ENCODE data around the gene LTBR. TPM values are rescaled to one million over a fixed set of nuclear protein-coding genes. Genes with fewer than 3 reads are reported as not detected.

The LTBR gene
- total RNA-seq, 1 experiment from 2014 or later = 165 TPM

DNA sequence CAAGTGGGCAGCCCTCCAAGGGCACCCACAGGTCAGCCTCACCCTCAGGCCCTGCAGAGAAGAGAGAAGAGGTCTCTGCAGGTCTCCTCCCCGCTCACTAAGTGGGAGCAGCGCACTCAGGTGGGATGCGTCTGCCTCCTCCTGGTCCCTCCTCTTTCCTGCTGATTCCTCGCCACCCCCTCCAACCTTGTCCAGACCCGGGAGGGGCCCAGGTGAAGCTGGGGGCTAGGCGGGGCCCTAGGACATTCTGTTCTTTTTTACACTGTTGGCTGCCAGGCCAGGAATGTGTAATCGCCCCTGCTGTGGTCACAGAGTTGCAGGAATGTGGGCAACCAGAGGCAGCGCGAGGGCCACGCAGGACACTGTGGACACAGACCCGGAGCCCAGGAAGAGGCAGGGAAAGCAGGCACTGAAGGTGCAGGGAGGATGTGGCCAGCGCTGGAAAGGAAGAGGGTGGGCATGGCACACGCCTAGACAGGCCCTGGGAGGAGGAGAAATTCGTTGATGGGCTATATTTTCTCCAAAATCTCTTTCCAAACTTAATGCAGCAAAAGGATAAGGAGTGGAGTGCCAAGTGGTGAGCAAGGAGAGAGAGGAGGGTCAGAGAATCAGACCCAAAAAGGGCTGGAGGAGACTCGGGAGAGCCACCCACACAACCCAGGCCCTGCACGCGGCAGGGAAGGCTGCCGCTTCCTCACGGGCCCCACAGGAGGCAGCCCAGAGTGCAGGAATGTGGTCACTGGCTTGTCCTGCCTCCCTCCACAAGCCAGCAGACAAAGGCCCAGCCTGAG lies 7.7 kb upstream of the LTBR start:
- CTCF ChIA-PET = interaction anchor here (0.8 to 1.2 kb wide), 2 partner anchors 40 to 89 kb away, joined by 3 read pairs; no protein-coding TSS in a partner anchor
- peak; percentile 74 for DNase-seq
- TF ChIP-seq CTCF (IDR thresholded peaks at IDR 0.05; ENCODE audit: unreplicated experiment) = peak; percentile 27
- Mint-ChIP-seq H3K9me3 (ENCODE audit: low read depth, unreplicated experiment) (no peaks in the 10 kb centered on the region), H3K27me3 (ENCODE audit: unreplicated experiment) (no peaks in the 10 kb centered on the region), H3K36me3 (ENCODE audit: insufficient read depth, unreplicated experiment) (peaks cover 43% of the 10 kb centered on the region), H3K27ac (ENCODE audit: unreplicated experiment) (peak overlapping the region; percentile 50), H3K4me3 (ENCODE audit: low read depth, unreplicated experiment) (peak overlapping the region; percentile 67), H3K4me1 (ENCODE audit: low read depth, unreplicated experiment) (peaks cover 59% of the 10 kb centered on the region)
- intact Hi-C loops (cut with micrococcal nuclease; ENCODE audit: unreplicated experiment) = loop anchor here (10.0 kb wide), 2 partner anchors 51 to 161 kb away; no protein-coding TSS in a partner anchor
- no TSS peak for BruUV-seq (replicated peaks)

GRCh38 chr12:6376870-6377666 lies 6.9 kb upstream of the LTBR start:
- H3K36me3 Mint-ChIP-seq (ENCODE audit: insufficient read depth, unreplicated experiment) = peaks cover 40% of the 10 kb centered on the region
- peak overlapping the region; percentile 60 for H3K27ac Mint-ChIP-seq (ENCODE audit: unreplicated experiment)
- TF ChIP-seq CTCF (IDR thresholded peaks at IDR 0.05; ENCODE audit: unreplicated experiment) = no peak
- DNase-seq = no peak
- no TSS peak for BruUV-seq (replicated peaks)
- peaks cover 60% of the 10 kb centered on the region for H3K4me1 Mint-ChIP-seq (ENCODE audit: low read depth, unreplicated experiment)
- H3K9me3 Mint-ChIP-seq (ENCODE audit: low read depth, unreplicated experiment) = no peaks in the 10 kb centered on the region
- intact Hi-C loops (cut with micrococcal nuclease; ENCODE audit: unreplicated experiment) = loop anchor here (1.0 to 10.0 kb wide), 3 partner anchors 52 to 162 kb away; no protein-coding TSS in a partner anchor
- H3K4me3 Mint-ChIP-seq (ENCODE audit: low read depth, unreplicated experiment) = peak overlapping the region; percentile 67
- CTCF ChIA-PET = interaction anchor here (0.8 to 1.1 kb wide), 2 partner anchors 22 to 42 kb away, joined by 4 to 5 read pairs; no protein-coding TSS in a partner anchor
- no peaks in the 10 kb centered on the region for H3K27me3 Mint-ChIP-seq (ENCODE audit: unreplicated experiment)

DNA sequence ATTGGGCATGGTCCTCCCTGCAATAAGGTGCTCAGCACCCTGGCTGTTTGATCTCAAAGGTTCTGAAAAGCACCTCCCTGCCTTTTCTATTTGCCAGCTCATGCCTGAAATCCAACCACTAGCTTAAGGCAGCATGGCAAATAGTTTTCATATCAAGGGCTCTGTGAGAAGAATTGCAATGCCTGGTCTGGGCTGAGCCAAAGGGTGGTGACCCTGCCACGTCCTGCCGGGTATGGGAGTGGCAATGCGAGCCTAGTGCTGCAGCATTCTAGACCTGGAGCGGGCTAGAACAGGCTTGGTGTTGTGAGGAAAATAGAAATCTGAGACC lies 6.3 kb upstream of the LTBR start:
- intact Hi-C loops (cut with micrococcal nuclease; ENCODE audit: unreplicated experiment) = loop anchor here (1.0 to 10.0 kb wide), 3 partner anchors 53 to 163 kb away; no protein-coding TSS in a partner anchor
- DNase-seq = peak; percentile 63
- peaks cover 34% of the 10 kb centered on the region for H3K36me3 Mint-ChIP-seq (ENCODE audit: insufficient read depth, unreplicated experiment)
- CTCF ChIA-PET = interaction anchor here (0.8 to 1.1 kb wide), 2 partner anchors 22 to 42 kb away, joined by 4 to 5 read pairs; no protein-coding TSS in a partner anchor
- no TSS peak for BruUV-seq (replicated peaks)
- peaks cover 55% of the 10 kb centered on the region for H3K4me1 Mint-ChIP-seq (ENCODE audit: low read depth, unreplicated experiment)
- TF ChIP-seq CTCF (IDR thresholded peaks at IDR 0.05; ENCODE audit: unreplicated experiment) = no peak
- H3K27me3 Mint-ChIP-seq (ENCODE audit: unreplicated experiment) = no peaks in the 10 kb centered on the region
- no peak overlapping the region for H3K4me3 Mint-ChIP-seq (ENCODE audit: low read depth, unreplicated experiment)
- H3K27ac Mint-ChIP-seq (ENCODE audit: unreplicated experiment) = peak overlapping the region; percentile 60
- H3K9me3 Mint-ChIP-seq (ENCODE audit: low read depth, unreplicated experiment) = no peaks in the 10 kb centered on the region

- Mint-ChIP-seq H3K9me3 (ENCODE audit: low read depth, unreplicated experiment) (no peaks in the 10 kb centered on the region), H3K27me3 (ENCODE audit: unreplicated experiment) (no peaks in the 10 kb centered on the region), H3K4me3 (ENCODE audit: low read depth, unreplicated experiment) (no peak overlapping the region), H3K27ac (ENCODE audit: unreplicated experiment) (no peak overlapping the region), H3K36me3 (ENCODE audit: insufficient read depth, unreplicated experiment) (peaks cover 34% of the 10 kb centered on the region), H3K4me1 (ENCODE audit: low read depth, unreplicated experiment) (peaks cover 54% of the 10 kb centered on the region)
- intact Hi-C loops (cut with micrococcal nuclease; ENCODE audit: unreplicated experiment) = loop anchor here (10.0 kb wide), 2 partner anchors 54 to 164 kb away; no protein-coding TSS in a partner anchor
- no peak for DNase-seq
- CTCF ChIA-PET = interaction anchor here (0.6 kb wide), 1 partner anchor 92 kb away, joined by 6 read pairs; the partner anchor contains the start of gene VAMP1
- BruUV-seq (replicated peaks) = no TSS peak
- TF ChIP-seq CTCF (IDR thresholded peaks at IDR 0.05; ENCODE audit: unreplicated experiment) = no peak
Observed at GRCh38 chr12:6378709-6379472, 5.1 kb upstream of the LTBR start.

Measured in Calu3 (cell line).